ENCODE measurements around the gene MELK.
A peak's percentile ranks its signal among the peaks of the same experiment; 100 is the strongest.

MELK gene

DNA sequence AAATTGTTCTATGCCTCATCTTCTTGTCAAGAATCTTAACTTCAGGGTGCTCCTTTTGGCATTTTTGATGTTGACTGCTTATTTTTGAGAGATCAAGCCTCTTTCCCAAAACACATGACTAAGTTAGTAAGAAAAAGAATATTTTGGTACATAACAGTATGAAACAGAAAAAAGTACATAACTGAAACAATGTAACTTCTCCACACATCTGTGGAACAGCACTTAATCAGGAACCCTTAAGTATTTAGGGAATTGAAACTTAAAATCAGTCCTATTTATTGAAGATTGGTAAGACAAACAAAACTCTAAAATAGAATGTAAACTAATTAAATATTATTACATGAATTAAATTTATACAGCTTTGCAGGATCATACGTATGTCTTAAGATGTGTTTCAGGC is 103.4 kb downstream of the MELK start:
- no peak overlapping the region for H3K4me3 Mint-ChIP-seq
- no peaks in the 10 kb centered on the region for H3K27me3 Mint-ChIP-seq
- peak overlapping the region; percentile 14 for H3K27ac Mint-ChIP-seq
- DNase-seq = no peak
- peaks cover 68% of the 10 kb centered on the region for H3K36me3 Mint-ChIP-seq (ENCODE audit: low read depth)
- H3K9me3 Mint-ChIP-seq = no peaks in the 10 kb centered on the region
- H3K4me1 Mint-ChIP-seq (ENCODE audit: low read depth) = peaks cover 29% of the 10 kb centered on the region

DNA sequence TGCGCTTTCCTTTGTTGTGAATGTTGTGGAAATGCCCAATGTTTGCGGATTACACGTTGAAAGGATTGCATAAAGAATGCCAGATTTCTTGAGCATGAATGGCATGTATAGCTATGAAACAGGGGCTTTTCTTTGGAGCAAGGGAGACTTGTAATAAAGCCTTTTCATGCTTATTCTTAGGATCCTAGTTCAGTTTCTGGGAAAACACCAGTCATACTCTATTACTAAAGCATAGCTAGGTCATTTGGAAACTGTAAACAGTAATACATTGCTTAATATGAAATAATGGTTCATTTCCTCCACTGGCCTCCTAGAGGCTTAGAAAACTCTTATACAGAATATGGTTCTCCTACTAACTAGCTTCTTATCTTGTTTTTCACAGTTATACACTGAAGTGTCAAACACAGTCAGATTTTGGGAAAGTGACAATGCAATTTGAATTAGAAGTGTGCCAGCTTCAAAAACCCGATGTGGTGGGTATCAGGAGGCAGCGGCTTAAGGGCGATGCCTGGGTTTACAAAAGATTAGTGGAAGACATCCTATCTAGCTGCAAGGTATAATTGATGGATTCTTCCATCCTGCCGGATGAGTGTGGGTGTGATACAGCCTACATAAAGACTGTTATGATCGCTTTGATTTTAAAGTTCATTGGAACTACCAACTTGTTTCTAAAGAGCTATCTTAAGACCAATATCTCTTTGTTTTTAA is 104.2 kb downstream of the MELK start:
- peaks cover under 1% of the 10 kb centered on the region for H3K9me3 Mint-ChIP-seq
- no peak for DNase-seq
- H3K4me1 Mint-ChIP-seq (ENCODE audit: low read depth) = peaks cover 29% of the 10 kb centered on the region
- H3K4me3 Mint-ChIP-seq = no peak overlapping the region
- H3K27ac Mint-ChIP-seq = peak overlapping the region; percentile 90
- no peaks in the 10 kb centered on the region for H3K27me3 Mint-ChIP-seq
- peaks cover 65% of the 10 kb centered on the region for H3K36me3 Mint-ChIP-seq (ENCODE audit: low read depth)

DNA sequence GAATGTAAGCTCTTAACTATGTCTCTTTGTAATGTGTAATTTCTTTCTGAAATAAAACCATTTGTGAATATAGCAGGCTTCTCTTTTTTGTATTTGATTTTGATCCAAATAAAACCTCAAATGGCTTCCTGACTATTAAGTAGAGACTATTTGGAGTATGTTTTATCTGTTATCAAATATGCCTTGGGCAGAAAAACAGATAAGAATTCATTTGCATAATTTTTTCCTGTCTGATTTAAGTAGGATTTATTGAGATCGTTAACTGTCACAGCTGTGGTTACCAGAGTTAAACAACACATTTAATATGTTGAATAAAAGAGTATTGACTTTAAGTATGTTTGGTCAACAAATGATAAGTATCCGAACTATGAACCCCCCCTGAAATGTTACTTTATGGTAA is 104.9 kb downstream of the MELK start:
- no peak overlapping the region for H3K4me3 Mint-ChIP-seq
- H3K27me3 Mint-ChIP-seq = no peaks in the 10 kb centered on the region
- no peak for DNase-seq
- peaks cover 4% of the 10 kb centered on the region for H3K9me3 Mint-ChIP-seq
- peaks cover 29% of the 10 kb centered on the region for H3K4me1 Mint-ChIP-seq (ENCODE audit: low read depth)
- peaks cover 60% of the 10 kb centered on the region for H3K36me3 Mint-ChIP-seq (ENCODE audit: low read depth)
- no peak overlapping the region for H3K27ac Mint-ChIP-seq

DNA sequence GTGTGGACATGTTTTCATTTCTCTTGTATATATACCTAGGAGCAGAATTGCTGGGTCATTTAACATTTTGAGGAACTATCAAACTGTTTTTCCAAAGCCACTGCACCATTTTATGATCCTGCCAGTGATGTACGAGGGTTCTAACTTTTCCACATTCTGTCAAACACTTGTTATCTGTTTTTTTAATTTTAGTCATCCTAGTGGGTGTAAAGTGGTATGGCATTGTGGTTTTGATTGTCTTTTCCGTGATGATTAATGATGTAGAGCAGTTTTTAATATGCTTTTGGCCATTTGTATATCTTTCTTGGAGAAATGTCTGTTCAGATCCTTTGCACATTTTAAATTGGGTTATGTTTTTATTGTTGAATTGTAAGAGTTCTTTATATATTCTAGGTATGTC is 107.0 kb downstream of the MELK start:
- Mint-ChIP-seq H3K9me3 (peaks cover 4% of the 10 kb centered on the region), H3K4me3 (no peak overlapping the region), H3K36me3 (ENCODE audit: low read depth) (peaks cover 47% of the 10 kb centered on the region), H3K4me1 (ENCODE audit: low read depth) (peaks cover 29% of the 10 kb centered on the region), H3K27ac (peak overlapping the region; percentile 20), H3K27me3 (no peaks in the 10 kb centered on the region)
- DNase-seq = no peak

DNA sequence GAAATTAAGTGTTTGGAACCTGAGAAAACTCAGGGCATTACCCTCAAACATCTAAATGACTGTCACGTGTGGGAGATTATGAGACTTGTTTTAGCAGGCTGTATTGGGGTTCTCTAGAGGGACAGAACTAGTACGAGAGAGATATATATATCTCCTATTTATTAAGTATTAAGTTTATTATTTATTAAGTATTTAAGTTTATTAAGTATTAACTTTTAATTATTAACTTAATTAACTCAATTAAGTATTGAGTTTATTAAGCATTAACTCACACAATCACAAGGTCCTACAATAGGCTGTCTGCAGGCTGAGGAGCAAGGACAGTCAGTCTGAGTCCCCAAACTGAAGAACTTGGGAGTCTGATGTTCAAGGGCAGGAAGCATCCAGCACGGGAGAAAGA is 113.8 kb downstream of the MELK start:
- H3K36me3 Mint-ChIP-seq (ENCODE audit: low read depth) = peaks cover 4% of the 10 kb centered on the region
- peaks cover 12% of the 10 kb centered on the region for H3K27me3 Mint-ChIP-seq
- no peak overlapping the region for H3K4me3 Mint-ChIP-seq
- no peaks in the 10 kb centered on the region for H3K4me1 Mint-ChIP-seq (ENCODE audit: low read depth)
- DNase-seq = no peak
- peaks cover 4% of the 10 kb centered on the region for H3K9me3 Mint-ChIP-seq
- no peak overlapping the region for H3K27ac Mint-ChIP-seq

DNA sequence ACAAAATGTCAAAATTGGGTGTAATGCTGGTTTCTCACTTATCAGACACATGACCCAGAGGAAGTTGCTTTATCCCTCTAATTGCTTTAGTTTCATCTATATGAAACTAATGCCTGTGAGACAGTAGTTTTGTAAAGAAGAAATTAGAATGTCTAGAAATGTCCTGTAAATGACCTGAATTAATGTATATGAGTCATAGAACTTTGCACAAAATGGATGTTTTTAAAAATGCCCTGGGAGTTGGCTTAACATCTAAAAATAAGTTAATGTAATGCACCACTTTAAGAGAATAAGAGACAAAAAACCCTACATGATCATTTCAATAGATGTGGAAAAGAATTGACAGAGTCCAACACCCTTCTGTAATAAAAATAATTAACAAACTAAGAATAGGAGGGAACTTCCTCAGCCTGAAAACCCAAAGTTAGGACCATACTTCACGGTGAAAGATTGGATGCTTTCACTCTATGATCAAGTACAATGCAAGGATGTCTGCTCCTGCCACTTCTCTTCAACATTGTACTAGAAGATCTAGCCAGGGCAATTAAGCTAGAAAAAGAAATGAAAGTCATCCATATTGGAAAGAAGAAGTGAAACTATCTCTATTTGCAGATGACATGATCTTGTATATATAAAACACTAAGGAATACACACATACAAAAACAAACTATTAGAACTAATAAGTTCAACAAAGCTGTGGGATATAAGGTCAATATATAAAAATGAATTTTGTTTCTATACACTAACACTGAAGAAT is 117.9 kb downstream of the MELK start:
- Mint-ChIP-seq H3K4me3 (no peak overlapping the region), H3K27me3 (peaks cover 22% of the 10 kb centered on the region), H3K27ac (no peak overlapping the region), H3K9me3 (no peaks in the 10 kb centered on the region), H3K4me1 (ENCODE audit: low read depth) (no peaks in the 10 kb centered on the region), H3K36me3 (ENCODE audit: low read depth) (no peaks in the 10 kb centered on the region)
- no peak for DNase-seq

DNA sequence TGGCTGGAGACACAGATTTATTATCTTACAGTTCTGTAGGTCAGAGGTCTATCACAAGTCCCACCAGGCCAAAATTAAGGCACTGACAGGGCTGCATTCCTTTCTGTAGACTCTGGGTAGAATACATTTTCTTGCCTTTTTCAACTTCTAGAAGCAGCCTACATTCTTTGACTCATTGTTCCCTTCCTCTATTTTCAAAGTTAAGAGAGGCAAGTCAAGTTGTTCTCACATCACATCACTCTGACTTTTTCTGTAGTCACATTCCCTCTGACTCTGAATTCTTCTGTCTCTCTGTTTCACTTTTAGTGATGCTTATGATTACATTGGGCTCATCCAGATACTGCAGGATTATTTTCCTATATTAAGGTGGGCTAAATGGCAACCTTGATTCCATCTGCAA is 119.0 kb downstream of the MELK start:
- Mint-ChIP-seq H3K9me3 (no peaks in the 10 kb centered on the region), H3K4me3 (no peak overlapping the region), H3K27ac (no peak overlapping the region), H3K27me3 (peaks cover 22% of the 10 kb centered on the region), H3K36me3 (ENCODE audit: low read depth) (no peaks in the 10 kb centered on the region), H3K4me1 (ENCODE audit: low read depth) (no peaks in the 10 kb centered on the region)
- no peak for DNase-seq

DNA sequence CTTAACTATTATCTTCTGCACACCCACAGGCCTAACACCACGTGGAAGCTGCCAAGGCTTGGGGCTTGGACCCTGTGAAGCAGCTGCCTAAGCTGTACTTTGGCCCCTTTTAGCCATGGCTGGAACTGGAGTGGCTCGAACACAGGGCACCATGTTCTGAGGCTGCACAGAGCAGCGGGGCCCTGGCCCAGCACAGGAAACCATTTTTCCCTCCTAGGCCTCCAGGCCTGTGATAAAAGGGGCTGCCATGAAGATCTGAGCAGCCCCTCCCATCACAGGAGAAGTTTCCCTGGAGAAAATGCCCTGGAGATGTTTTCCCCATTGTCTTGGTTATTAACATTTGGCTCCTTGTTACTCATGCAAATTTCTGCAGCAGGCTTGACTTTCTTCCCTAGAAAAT is 126.3 kb downstream of the MELK start:
- Mint-ChIP-seq H3K36me3 (ENCODE audit: low read depth) (peaks cover 2% of the 10 kb centered on the region), H3K27ac (no peak overlapping the region), H3K27me3 (peaks cover 31% of the 10 kb centered on the region), H3K4me3 (no peak overlapping the region), H3K4me1 (ENCODE audit: low read depth) (no peaks in the 10 kb centered on the region), H3K9me3 (peaks cover 21% of the 10 kb centered on the region)
- no peak for DNase-seq

DNA sequence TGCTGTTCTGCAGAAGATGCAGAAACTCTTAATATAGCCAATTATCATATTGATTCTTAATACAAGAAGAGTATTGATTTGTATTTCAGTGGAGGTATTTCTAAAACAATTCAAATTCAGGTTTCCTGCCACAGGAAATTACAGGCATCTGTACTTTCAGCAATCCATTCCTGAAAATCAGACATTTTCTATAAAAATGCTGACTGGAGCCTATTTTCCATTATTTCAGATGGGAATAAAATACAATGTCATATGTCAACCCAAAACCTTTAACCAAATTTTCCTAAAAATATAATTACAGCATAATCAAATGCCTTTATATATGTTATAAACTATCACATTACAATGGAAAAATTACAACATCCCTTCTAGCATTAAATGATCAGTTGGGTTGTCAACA is 131.5 kb downstream of the MELK start:
- H3K36me3 Mint-ChIP-seq (ENCODE audit: low read depth) = no peaks in the 10 kb centered on the region
- H3K4me1 Mint-ChIP-seq (ENCODE audit: low read depth) = no peaks in the 10 kb centered on the region
- H3K27me3 Mint-ChIP-seq = peaks cover 33% of the 10 kb centered on the region
- peaks cover 8% of the 10 kb centered on the region for H3K9me3 Mint-ChIP-seq
- H3K27ac Mint-ChIP-seq = no peak overlapping the region
- H3K4me3 Mint-ChIP-seq = no peak overlapping the region
- no peak for DNase-seq

DNA sequence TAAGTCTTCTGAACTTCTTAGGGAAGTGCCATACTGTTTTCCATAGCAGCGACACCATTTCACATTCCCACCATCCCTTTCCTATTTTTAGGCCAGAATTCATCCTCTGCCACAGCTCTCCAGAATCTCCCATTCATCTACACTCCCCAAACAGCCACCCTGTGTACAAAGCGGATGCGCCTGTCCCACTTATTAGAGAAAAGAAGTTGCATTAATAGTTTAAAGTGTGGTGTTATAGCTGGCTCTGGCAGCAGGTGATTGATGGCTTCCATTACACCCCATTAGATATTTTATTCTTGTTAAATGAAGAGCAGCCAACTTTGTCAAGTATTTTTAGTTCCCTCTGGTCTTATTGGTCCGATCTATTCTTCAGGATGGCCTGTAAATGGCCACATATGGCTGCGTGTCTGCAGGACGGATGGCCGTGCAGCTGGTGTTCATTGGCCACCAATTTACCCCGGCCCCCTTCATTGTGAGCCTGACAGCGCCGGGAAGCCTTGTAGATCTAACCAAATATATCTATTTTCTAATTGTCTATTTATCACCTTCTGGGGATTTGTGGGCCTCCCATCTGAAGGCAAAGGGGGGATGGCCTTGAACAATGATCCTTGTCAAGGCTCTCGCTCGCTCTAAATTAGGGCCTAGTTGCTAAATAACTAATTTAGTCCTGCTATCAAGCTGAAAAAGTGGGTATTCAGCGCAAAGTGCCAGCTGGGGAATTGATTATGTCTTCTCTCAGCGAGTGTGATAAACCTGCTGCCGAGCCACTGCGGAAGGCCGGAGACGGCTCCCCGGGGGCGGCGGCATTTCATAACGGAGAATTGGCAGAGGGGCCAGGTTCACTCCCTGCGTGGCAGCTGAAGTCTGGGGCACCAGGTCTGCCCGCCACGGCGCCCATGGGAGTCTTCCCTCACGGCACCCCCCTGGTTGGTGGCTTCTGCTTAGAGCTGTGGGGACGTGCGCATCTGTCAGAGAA is 141.1 kb downstream of the MELK start:
- no peak for DNase-seq

DNA sequence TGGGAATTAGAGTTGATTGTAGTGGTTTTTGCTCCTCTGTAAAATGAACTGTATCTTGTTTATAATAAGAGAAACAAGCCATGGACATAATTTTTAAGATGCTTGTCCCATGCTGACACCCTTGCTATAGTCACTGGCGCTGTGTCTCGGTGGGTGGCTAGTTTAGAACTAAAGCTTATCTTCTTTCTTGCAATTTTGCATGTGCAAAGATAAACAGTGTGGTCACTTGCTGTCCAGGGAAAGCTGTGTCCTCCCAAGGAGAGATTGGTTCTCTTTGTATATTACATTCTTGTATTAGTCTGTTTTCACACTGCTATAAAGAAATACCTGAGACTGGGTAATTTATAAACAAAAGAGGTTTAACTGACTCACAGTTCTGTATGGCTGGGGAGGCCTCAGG is 143.8 kb downstream of the MELK start:
- Mint-ChIP-seq H3K4me3 (no peak overlapping the region), H3K27me3 (no peaks in the 10 kb centered on the region), H3K36me3 (ENCODE audit: low read depth) (no peaks in the 10 kb centered on the region), H3K9me3 (no peaks in the 10 kb centered on the region), H3K4me1 (ENCODE audit: low read depth) (no peaks in the 10 kb centered on the region), H3K27ac (no peak overlapping the region)
- no peak for DNase-seq

More for the DNA sequence above, 141.1 kb downstream of the MELK start:
- H3K4me3 Mint-ChIP-seq = no peak overlapping the region
- H3K4me1 Mint-ChIP-seq (ENCODE audit: low read depth) = no peaks in the 10 kb centered on the region
- H3K36me3 Mint-ChIP-seq (ENCODE audit: low read depth) = no peaks in the 10 kb centered on the region
- H3K27me3 Mint-ChIP-seq = no peaks in the 10 kb centered on the region
- no peak overlapping the region for H3K27ac Mint-ChIP-seq
- no peaks in the 10 kb centered on the region for H3K9me3 Mint-ChIP-seq

DNA sequence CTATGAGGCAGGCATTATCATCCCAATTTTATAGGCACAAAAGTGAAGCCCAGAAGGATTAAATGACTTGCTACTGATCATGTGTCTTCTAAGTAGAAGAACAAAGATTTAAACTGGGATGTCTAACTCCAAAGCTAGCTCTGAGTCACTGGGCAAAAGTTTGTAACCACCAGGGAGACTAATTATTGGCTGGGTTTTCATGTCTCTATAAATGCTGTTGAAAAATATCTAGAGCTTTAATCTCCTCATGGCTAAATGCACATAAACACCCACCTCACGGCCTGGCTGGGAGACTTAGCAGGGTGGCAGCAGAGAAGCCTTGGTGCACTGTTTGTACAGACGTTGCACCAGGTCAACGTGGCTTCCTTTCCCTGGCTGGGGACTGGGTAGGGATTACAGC is 144.6 kb downstream of the MELK start:
- H3K4me3 Mint-ChIP-seq = no peak overlapping the region
- no peak for DNase-seq
- no peaks in the 10 kb centered on the region for H3K9me3 Mint-ChIP-seq
- H3K27me3 Mint-ChIP-seq = no peaks in the 10 kb centered on the region
- H3K27ac Mint-ChIP-seq = no peak overlapping the region
- H3K36me3 Mint-ChIP-seq (ENCODE audit: low read depth) = no peaks in the 10 kb centered on the region
- no peaks in the 10 kb centered on the region for H3K4me1 Mint-ChIP-seq (ENCODE audit: low read depth)

DNA sequence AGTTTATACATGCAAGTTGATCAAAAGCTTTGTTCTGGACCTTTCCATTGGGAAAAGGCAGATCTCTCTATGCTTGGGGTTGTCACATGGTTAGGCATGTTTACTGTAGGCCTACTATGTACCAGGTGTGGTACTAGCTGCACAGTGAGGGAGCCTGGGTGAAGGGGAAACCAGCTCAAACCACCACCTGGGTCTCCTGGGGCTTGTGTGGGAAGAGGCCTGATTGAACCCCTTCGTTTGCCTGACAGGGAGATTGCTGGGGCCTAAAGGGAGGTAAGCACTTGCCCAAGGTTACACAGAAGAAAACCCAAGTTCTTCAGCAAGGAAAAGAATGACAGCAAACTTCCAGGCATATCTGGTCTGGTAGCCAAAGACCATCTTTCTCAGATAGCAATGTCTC is 145.9 kb downstream of the MELK start:
- Mint-ChIP-seq H3K4me1 (ENCODE audit: low read depth) (no peaks in the 10 kb centered on the region), H3K9me3 (no peaks in the 10 kb centered on the region), H3K27ac (no peak overlapping the region), H3K4me3 (no peak overlapping the region), H3K27me3 (no peaks in the 10 kb centered on the region), H3K36me3 (ENCODE audit: low read depth) (no peaks in the 10 kb centered on the region)
- no peak for DNase-seq

DNA sequence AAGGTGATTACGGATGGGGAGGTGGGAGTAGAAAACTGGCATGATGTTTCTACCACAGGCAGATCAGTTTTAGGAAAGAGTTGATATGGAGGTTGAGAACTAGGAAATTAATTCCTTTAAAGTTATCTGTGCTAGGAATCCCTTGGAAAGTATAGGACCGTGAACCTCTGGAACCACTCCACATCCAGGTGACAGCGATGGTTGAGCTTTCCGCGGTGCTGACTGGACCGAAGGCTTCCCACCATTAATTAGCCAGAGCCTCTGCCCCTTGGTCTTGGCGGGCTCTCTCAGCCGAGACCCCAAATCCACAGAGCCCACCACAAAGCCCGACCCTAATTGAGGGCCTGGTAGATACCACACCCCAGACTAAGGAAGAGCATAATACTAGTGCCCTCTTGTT is 147.3 kb downstream of the MELK start:
- Mint-ChIP-seq H3K4me3 (no peak overlapping the region), H3K9me3 (no peaks in the 10 kb centered on the region), H3K4me1 (ENCODE audit: low read depth) (no peaks in the 10 kb centered on the region), H3K27me3 (no peaks in the 10 kb centered on the region), H3K36me3 (ENCODE audit: low read depth) (no peaks in the 10 kb centered on the region), H3K27ac (no peak overlapping the region)
- DNase-seq = no peak

Data from activated T-cell treated with anti-CD3 and anti-CD28 coated beads, Interleukin-2, amount 50 U/mL, for 24 hours (primary cell).